ENCODE data around the gene SMYD3. TPM values are rescaled to one million over a fixed set of nuclear protein-coding genes. Genes with fewer than 3 reads are reported as not detected.

The SMYD3 gene
- total and polyA plus RNA-seq, 9 of the 15 experiments (the other 6 are each of a cell fraction or from before 2014, with no cell fraction given): 128 to 440 (median 197) TPM

- Histone ChIP-seq H3K79me2 (ENCODE audit: control insufficient read depth, insufficient read depth, low read length) (no peaks in the 10 kb centered on the region), H3K9me3 (replicated peaks; ENCODE audit: control insufficient read depth, insufficient read depth, low read depth, low read length) (no peaks in the 10 kb centered on the region), H3K4me2 (ENCODE audit: insufficient read depth, low read length) (no peak overlapping the region), H3K27ac (ENCODE audit: extremely low read depth, low read depth, low read length) (no peak overlapping the region), H3K36me3 (ENCODE audit: control insufficient read depth, insufficient read depth, low read length) (no peaks in the 10 kb centered on the region), H3K4me3 (no peak overlapping the region), H3K9me1 (ENCODE audit: control insufficient read depth, insufficient read depth, low read length) (no peaks in the 10 kb centered on the region), H4K20me1 (replicated peaks; ENCODE audit: control insufficient read depth, insufficient read depth, low read length) (no peaks in the 10 kb centered on the region), H3K4me1 (replicated peaks in 1 of 2; ENCODE audit: control insufficient read depth in 2 of 2, insufficient read depth in 2 of 2, low read length in 2 of 2) (no peaks in the 10 kb centered on the region), H2AFZ (ENCODE audit: low read depth, low read length) (no peak overlapping the region), H3K27me3 (ENCODE audit: control insufficient read depth in 2 of 2, insufficient read depth in 2 of 2, low read length in 2 of 2) (no peaks in the 10 kb centered on the region), H3K9ac (ENCODE audit: insufficient read depth in 1 of 2, low read depth in 2 of 2, low read length in 2 of 2) (no peak overlapping the region)
- in situ Hi-C loops (cut with MboI) (loop anchor here (10.0 kb wide), 1 partner anchor 1119 kb away; the partner anchor contains the start of gene KIF26B), intact Hi-C loops (cut with micrococcal nuclease) (no loop called here)
- TF ChIP-seq DEAF1 (CRISPR knock-in tag; IDR thresholded peaks at IDR 0.05) (no peak), ZNF140 (CRISPR knock-in tag; IDR thresholded peaks at IDR 0.05) (no peak), TFAM (CRISPR knock-in tag; conservative IDR thresholded peaks at IDR 0.05) (no peak), ZNF175 (CRISPR knock-in tag; IDR thresholded peaks at IDR 0.05; ENCODE audit: low read depth) (no peak), NFRKB (IDR thresholded peaks at IDR 0.05; ENCODE audit: low read depth) (no peak)
- DNase-seq (ENCODE audit: extremely low read depth in 1 of 4, low spot score in 3 of 4) (no peak), FAIRE-seq (no peak), ATAC-seq (no peak)
- BruUV-seq (replicated peaks): no TSS peak
- CTCF ChIA-PET (ENCODE audit: low intra/inter-chr PET ratio): no interaction called here
- WGBS (ENCODE audit: insufficient coverage, low coverage, missing lambda C conversion rate): 75% methylated on average over 2 of the region's 2 CpGs
- POLR2A ChIA-PET: no interaction called here
Measured at GRCh38 chr1:246274186-246274585, 232.9 kb downstream of the SMYD3 start.

Data from K562 (cell line).